Measurements from ENCODE around the gene EHD2. TPM values are rescaled to one million over a fixed set of nuclear protein-coding genes. Genes with fewer than 3 reads are reported as not detected.
"Not testable (repeated sequence)": the region's sequence is repeated elsewhere in the genome, so short reads cannot be mapped to it uniquely, and the experiment has no call there.

EHD2 gene
- total RNA-seq, 1 donor from 2014 or later, result 6.3 TPM

GRCh38 chr19:47765523-47766358, 52.5 kb downstream of the EHD2 start:
- peak; percentile 61 for ATAC-seq

GRCh38 chr19:47766359-47766620, 53.1 kb downstream of the EHD2 start:
- DNase-seq (ENCODE audit: low spot score), result no peak

More at GRCh38 chr19:47765523-47766358, 52.5 kb downstream of the EHD2 start:
- DNase-seq (ENCODE audit: low spot score), result no peak

GRCh38 chr19:47766670-47767069, 53.4 kb downstream of the EHD2 start:
- DNase-seq (ENCODE audit: low spot score), result no peak
- ATAC-seq, result no peak

More at GRCh38 chr19:47766359-47766620, 53.1 kb downstream of the EHD2 start:
- ATAC-seq, result no peak

- ATAC-seq, result no peak
- no peak for DNase-seq (ENCODE audit: low spot score)
Observed at GRCh38 chr19:47767349-47767748, 54.1 kb downstream of the EHD2 start.

- DNase-seq (ENCODE audit: low spot score) (no peak), ATAC-seq (no peak)
Observed at GRCh38 chr19:47768604-47769003, 55.4 kb downstream of the EHD2 start.

GRCh38 chr19:47769534-47769933, 56.3 kb downstream of the EHD2 start:
- DNase-seq (ENCODE audit: low spot score) (no peak), ATAC-seq (no peak)

GRCh38 chr19:47771291-47771690, 58.1 kb downstream of the EHD2 start:
- ATAC-seq; DNase-seq (ENCODE audit: low spot score): not testable (repeated sequence)

GRCh38 chr19:47776568-47776967, 63.3 kb downstream of the EHD2 start:
- peak; percentile 26 for ATAC-seq
- DNase-seq (ENCODE audit: low spot score), result no peak

- ATAC-seq; DNase-seq (ENCODE audit: low spot score): not testable (repeated sequence)
Observed at GRCh38 chr19:47777245-47778048, 64.2 kb downstream of the EHD2 start.

- peak; percentile 77 for DNase-seq (ENCODE audit: low spot score)
- peak; percentile 92 for ATAC-seq
Observed at GRCh38 chr19:47778049-47778953, 65.1 kb downstream of the EHD2 start, which contains the start of gene SELENOW. Gene SELENOW (plus strand): TSS chr19:47778703. CDS start chr19:47778786, 83 bp downstream.

GRCh38 chr19:47778954-47779351, 65.7 kb downstream of the EHD2 start:
- peak; percentile 30 for ATAC-seq
- DNase-seq (ENCODE audit: low spot score), result no peak

GRCh38 chr19:47779524-47780214, 66.4 kb downstream of the EHD2 start:
- DNase-seq (ENCODE audit: low spot score) (no peak), ATAC-seq (no peak)

- ATAC-seq (no peak), DNase-seq (ENCODE audit: low spot score) (no peak)
Observed at GRCh38 chr19:47780215-47780551, 67.0 kb downstream of the EHD2 start.

- peak; percentile 16 for ATAC-seq
- no peak for DNase-seq (ENCODE audit: low spot score)
Observed at GRCh38 chr19:47781590-47782262, 68.5 kb downstream of the EHD2 start.

GRCh38 chr19:47786566-47786965, 73.3 kb downstream of the EHD2 start:
- no peak for ATAC-seq
- no peak for DNase-seq (ENCODE audit: low spot score)

- not testable (repeated sequence) for DNase-seq (ENCODE audit: low spot score); ATAC-seq
Observed at GRCh38 chr19:47787307-47787706, 74.1 kb downstream of the EHD2 start.

GRCh38 chr19:47789811-47790210, 76.6 kb downstream of the EHD2 start:
- not testable (repeated sequence) for ATAC-seq; DNase-seq (ENCODE audit: low spot score)

- DNase-seq (ENCODE audit: low spot score) (peak; percentile 79), ATAC-seq (peak; percentile 92)
Observed at GRCh38 chr19:47790398-47790814, 77.2 kb downstream of the EHD2 start.

- DNase-seq (ENCODE audit: low spot score) (no peak), ATAC-seq (no peak)
Observed at GRCh38 chr19:47792616-47793015, 79.4 kb downstream of the EHD2 start.
